ENCODE results near the gene EGF.

The EGF gene

DNA sequence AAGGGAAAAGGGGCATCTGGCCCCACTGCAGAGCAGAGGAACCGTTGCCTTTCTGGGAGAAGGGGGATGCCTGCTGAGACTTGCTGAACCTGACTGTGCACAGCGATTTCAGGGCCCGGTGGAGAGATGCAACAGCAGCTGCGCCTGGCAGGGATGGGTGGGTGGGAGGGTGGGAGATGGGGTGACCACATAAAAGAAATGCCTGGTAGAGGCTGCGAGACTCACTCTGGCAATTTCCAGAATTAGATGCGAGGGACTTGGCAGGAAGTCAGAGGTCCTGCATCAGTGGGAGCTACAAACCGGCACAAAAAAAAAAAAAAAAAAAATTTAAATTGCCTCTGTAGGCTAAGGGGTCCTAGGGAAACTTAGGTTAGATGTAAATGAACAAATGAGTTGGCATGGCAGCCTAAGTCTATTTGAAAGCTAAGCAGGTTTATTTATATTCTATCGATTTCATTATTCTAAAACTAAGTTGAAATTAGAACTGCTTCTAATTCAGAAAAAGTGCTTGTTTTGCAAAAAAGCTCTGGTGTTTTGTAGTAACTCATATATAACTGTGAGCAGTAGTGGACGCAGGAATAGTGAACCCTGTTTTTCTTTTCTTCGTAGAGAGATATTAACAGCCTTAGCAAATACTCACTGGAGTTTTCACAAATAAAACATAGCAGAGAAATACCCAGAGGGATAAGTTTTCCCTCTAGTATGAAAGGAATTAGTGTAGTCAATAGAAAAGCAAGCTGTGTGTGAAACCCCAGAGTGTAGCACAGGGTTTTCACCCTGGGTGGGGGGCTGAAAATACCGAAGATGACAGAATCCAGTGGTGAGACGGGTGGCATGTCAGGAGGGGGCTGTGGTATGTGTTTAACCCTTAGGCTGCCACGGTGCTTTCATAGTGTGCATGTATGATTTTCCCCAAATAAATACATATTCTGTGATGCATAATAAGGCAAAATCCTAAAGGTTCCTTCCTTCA lies 130.1 kb downstream of the EGF start:
- DNase-seq: no peak

DNA sequence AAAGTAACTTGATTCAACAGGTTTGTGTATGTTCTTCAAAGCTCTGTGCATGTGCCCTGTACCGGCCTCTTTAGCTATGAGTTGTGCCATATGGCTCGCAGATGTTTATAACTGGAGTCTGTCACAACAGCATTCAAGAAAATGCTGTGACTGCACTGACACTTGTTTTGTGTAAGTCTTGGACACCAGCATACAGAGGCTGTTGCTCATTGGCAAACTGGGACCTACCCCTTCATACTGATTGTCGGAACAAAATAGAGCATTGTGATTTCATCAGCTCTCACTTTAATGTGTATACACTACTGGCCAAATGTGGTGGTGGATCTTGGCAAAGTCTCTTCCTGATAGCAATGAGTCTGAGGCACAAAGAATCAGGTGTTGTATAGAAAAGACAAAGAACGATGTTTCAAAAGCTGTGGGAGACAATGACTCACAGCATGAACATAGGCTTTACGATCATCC lies 133.9 kb downstream of the EGF start:
- DNase-seq: no peak

DNA sequence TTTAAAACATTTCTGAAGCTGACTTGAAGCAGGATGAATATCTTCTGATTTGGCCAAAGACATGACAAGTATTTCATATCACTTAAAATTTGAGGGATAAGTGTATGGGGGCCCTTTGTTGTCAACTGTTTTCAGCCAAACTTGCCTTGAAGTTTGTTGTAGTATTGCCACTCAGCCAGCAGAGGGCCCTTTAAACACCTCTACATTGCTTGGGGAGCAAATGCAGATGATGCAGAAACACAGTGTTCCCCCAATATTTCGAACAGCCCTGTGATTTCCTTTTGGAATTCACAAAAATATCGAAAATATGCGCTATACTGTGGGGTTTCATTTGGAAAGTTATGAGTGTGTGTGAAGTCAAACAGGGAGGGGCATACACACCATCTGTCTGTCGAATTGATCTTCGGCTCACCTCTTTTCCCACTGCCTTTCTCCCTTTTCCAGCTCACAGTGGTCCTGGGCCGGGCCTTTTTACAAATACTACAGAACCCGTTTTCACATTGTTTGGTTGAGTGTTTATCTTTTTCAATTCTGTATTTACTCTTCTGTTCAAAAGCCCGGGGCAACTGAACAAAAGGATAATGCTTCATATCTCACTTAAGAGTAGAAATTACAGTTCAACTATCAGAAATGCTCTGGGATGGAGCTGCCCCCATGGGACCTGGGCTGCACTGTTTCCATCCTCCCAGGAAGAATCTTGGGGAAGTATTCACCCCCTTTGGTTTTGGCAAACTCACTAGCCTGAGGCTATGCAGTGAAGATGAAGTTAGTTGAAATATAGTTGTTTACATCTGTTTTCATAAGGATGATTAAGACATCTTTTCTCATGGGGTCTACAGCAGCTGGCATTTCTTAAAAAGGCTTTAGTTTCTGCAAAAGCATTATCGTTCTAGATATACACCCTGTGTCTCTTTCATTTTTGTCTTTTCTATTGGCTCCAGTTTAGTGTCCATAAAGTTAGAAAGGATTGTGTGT lies 137.6 kb downstream of the EGF start:
- no peak for DNase-seq

GRCh38 chr4:110055158-110055768 lies 142.6 kb downstream of the EGF start:
- DNase-seq: no peak

DNA sequence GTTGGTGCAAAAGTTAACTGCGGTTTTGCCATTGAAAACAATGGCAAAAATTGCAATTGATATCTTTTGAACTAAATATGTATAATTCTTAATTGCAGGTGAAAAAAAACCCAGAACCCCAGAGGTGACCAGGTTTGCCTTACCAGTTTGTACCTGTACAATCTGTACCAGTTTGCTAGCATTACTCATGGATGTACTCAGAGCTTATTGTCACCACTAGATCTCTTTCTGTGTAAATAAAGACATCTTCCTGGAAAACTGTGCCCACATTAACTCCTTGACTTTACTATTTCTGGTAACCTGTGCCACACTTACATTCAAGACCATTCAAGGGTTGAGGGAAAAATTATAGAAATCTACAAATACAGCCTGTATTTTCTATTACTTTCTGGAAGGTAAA lies 146.0 kb downstream of the EGF start:
- no peak for DNase-seq

DNA sequence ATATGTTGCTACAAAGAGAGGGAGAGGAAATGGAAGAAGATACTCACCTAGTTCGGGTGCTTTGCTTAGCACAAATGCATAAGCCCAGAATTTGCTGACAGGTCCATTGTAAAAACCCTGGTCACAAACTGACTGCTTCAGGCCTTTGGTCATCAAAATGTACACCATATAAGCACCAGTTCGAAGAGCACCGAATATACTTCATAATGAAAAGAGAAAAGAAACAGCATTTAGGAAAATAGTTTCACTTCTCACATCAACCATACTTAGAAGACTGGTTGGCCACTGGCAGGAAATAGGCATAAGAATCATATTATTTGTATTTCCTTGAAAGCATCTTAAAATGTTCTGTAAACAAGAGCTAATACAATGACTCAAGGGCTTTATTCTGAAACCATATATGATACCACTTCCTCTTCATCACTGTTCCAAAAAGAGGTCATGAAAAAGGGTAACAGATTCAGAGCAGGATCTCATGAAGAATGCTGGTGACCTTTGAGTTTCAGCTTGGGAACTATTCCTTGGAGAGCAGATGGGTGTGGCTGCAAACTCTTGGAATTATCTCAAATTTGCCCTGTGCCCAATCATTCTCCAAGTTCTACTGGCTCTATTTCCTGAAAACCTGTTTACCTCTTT lies 147.0 kb downstream of the EGF start:
- no peak for DNase-seq

DNA sequence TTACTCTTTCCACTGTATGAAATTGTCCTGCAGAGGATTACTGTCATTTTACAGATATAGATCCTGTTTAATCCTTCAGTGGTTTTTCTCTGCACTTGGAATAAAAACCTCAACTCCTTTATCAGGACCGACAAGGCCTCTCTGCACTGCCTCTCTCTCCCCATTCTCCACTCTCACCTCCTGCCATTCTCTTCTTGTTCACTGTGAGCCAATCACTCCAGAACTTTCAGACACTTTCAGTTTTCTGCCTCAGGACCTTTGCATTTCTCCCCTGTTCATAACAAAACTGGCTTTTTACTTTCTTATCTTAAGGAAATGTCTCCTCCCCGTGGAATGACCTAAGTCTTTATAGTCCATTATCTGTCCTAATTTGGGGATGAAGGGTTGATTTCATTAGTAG lies 148.4 kb downstream of the EGF start:
- DNase-seq: no peak

All from cerebellar nuclear complex (tissue), 1 donor.